ENCODE results near the gene GLYATL3.
"Not testable (repeated sequence)": the region's sequence is repeated elsewhere in the genome, so short reads cannot be mapped to it uniquely, and the experiment has no call there.

GLYATL3 gene

GRCh38 chr6:49499623-49500022, at the start of gene GLYATL3:
GLYATL3 (plus strand) TSS chr6:49499923; CDS start chr6:49511991, 12,068 bp downstream.
- no peaks in the 10 kb centered on the region for H3K4me1 ChIP-seq (ENCODE audit: control insufficient read depth, insufficient read depth, low read length)
- no peaks in the 10 kb centered on the region for H3K36me3 ChIP-seq (ENCODE audit: control insufficient read depth, insufficient read depth, low read length)
- no peaks in the 10 kb centered on the region for H3K27me3 ChIP-seq (ENCODE audit: control insufficient read depth, insufficient read depth, low read length)
- no peak within 1 kb of the TSS for H3K27ac ChIP-seq (ENCODE audit: low read depth, low read length)
- no peak within 1 kb of the TSS for H3K4me3 ChIP-seq (ENCODE audit: low read length)
- H3K9ac ChIP-seq (ENCODE audit: low read length) = no peak within 1 kb of the TSS

- Histone ChIP-seq H3K9ac (ENCODE audit: low read length) (no peak overlapping the region), H3K27me3 (ENCODE audit: control insufficient read depth, insufficient read depth, low read length) (no peaks in the 10 kb centered on the region), H3K4me1 (ENCODE audit: control insufficient read depth, insufficient read depth, low read length) (no peaks in the 10 kb centered on the region), H3K4me3 (ENCODE audit: low read length) (no peak overlapping the region), H3K36me3 (ENCODE audit: control insufficient read depth, insufficient read depth, low read length) (peaks cover 7% of the 10 kb centered on the region), H3K27ac (ENCODE audit: low read depth, low read length) (no peak overlapping the region)
These were observed 46.5 kb upstream of the GLYATL3 start for GRCh38 chr6:49453221-49453620.

GRCh38 chr6:49454787-49455709, 44.7 kb upstream of the GLYATL3 start:
- Histone ChIP-seq H3K9ac (ENCODE audit: low read length) (no peak overlapping the region), H3K4me3 (ENCODE audit: low read length) (no peak overlapping the region), H3K27ac (ENCODE audit: low read depth, low read length) (no peak overlapping the region), H3K36me3 (ENCODE audit: control insufficient read depth, insufficient read depth, low read length) (peaks cover 6% of the 10 kb centered on the region), H3K4me1 (ENCODE audit: control insufficient read depth, insufficient read depth, low read length) (no peaks in the 10 kb centered on the region), H3K27me3 (ENCODE audit: control insufficient read depth, insufficient read depth, low read length) (no peaks in the 10 kb centered on the region)

GRCh38 chr6:49457771-49458170, 42.0 kb upstream of the GLYATL3 start:
- no peaks in the 10 kb centered on the region for H3K27me3 ChIP-seq (ENCODE audit: control insufficient read depth, insufficient read depth, low read length)
- no peak overlapping the region for H3K4me3 ChIP-seq (ENCODE audit: low read length)
- H3K36me3 ChIP-seq (ENCODE audit: control insufficient read depth, insufficient read depth, low read length) = peaks cover 6% of the 10 kb centered on the region
- H3K4me1 ChIP-seq (ENCODE audit: control insufficient read depth, insufficient read depth, low read length) = peaks cover 3% of the 10 kb centered on the region
- no peak overlapping the region for H3K9ac ChIP-seq (ENCODE audit: low read length)
- no peak overlapping the region for H3K27ac ChIP-seq (ENCODE audit: low read depth, low read length)

GRCh38 chr6:49462071-49462470, 37.7 kb upstream of the GLYATL3 start:
- Histone ChIP-seq H3K36me3 (ENCODE audit: control insufficient read depth, insufficient read depth, low read length) (peaks cover 3% of the 10 kb centered on the region), H3K27me3 (ENCODE audit: control insufficient read depth, insufficient read depth, low read length) (no peaks in the 10 kb centered on the region), H3K4me3 (ENCODE audit: low read length) (peak overlapping the region; percentile 86), H3K9ac (ENCODE audit: low read length) (no peak overlapping the region), H3K27ac (ENCODE audit: low read depth, low read length) (no peak overlapping the region), H3K4me1 (ENCODE audit: control insufficient read depth, insufficient read depth, low read length) (peaks cover 7% of the 10 kb centered on the region)

- Histone ChIP-seq H3K27ac (ENCODE audit: low read depth, low read length) (peak overlapping the region; percentile 76), H3K36me3 (ENCODE audit: control insufficient read depth, insufficient read depth, low read length) (peaks cover 3% of the 10 kb centered on the region), H3K4me1 (ENCODE audit: control insufficient read depth, insufficient read depth, low read length) (peaks cover 7% of the 10 kb centered on the region), H3K27me3 (ENCODE audit: control insufficient read depth, insufficient read depth, low read length) (no peaks in the 10 kb centered on the region), H3K4me3 (ENCODE audit: low read length) (peak overlapping the region; percentile 86), H3K9ac (ENCODE audit: low read length) (peak overlapping the region; percentile 78)
These were observed 37.2 kb upstream of the GLYATL3 start for GRCh38 chr6:49462599-49462926.

- Histone ChIP-seq H3K27me3 (ENCODE audit: control insufficient read depth, insufficient read depth, low read length) (no peaks in the 10 kb centered on the region), H3K4me3 (ENCODE audit: low read length) (peak within 1 kb of the TSS; percentile 86), H3K9ac (ENCODE audit: low read length) (peak within 1 kb of the TSS; percentile 78), H3K4me1 (ENCODE audit: control insufficient read depth, insufficient read depth, low read length) (peaks cover 7% of the 10 kb centered on the region), H3K27ac (ENCODE audit: low read depth, low read length) (peak within 1 kb of the TSS; percentile 76), H3K36me3 (ENCODE audit: control insufficient read depth, insufficient read depth, low read length) (peaks cover 3% of the 10 kb centered on the region)
These were observed 36.7 kb upstream of the GLYATL3 start, which contains the start of the genes CENPQ and MMUT for GRCh38 chr6:49462927-49463611. CENPQ (plus strand) TSS chr6:49463370; CDS start chr6:49470177, 6,807 bp downstream. MMUT (minus strand) TSS chr6:49463253; CDS start chr6:49459466, 3,787 bp downstream.

GRCh38 chr6:49463612-49463967, 36.1 kb upstream of the GLYATL3 start:
- H3K27ac ChIP-seq (ENCODE audit: low read depth, low read length) = peak overlapping the region; percentile 64
- peak overlapping the region; percentile 64 for H3K9ac ChIP-seq (ENCODE audit: low read length)
- H3K36me3 ChIP-seq (ENCODE audit: control insufficient read depth, insufficient read depth, low read length) = peaks cover 3% of the 10 kb centered on the region
- peaks cover 7% of the 10 kb centered on the region for H3K4me1 ChIP-seq (ENCODE audit: control insufficient read depth, insufficient read depth, low read length)
- H3K27me3 ChIP-seq (ENCODE audit: control insufficient read depth, insufficient read depth, low read length) = no peaks in the 10 kb centered on the region
- peak overlapping the region; percentile 86 for H3K4me3 ChIP-seq (ENCODE audit: low read length)

- Histone ChIP-seq H3K9ac (ENCODE audit: low read length) (no peak overlapping the region), H3K4me1 (ENCODE audit: control insufficient read depth, insufficient read depth, low read length) (peaks cover 7% of the 10 kb centered on the region), H3K36me3 (ENCODE audit: control insufficient read depth, insufficient read depth, low read length) (peaks cover 3% of the 10 kb centered on the region), H3K27ac (ENCODE audit: low read depth, low read length) (no peak overlapping the region), H3K4me3 (ENCODE audit: low read length) (no peak overlapping the region), H3K27me3 (ENCODE audit: control insufficient read depth, insufficient read depth, low read length) (no peaks in the 10 kb centered on the region)
These were observed 35.0 kb upstream of the GLYATL3 start for GRCh38 chr6:49464691-49465090.

GRCh38 chr6:49468042-49468441, 31.7 kb upstream of the GLYATL3 start:
- Histone ChIP-seq H3K4me1 (ENCODE audit: control insufficient read depth, insufficient read depth, low read length) (peaks cover 4% of the 10 kb centered on the region), H3K27ac (ENCODE audit: low read depth, low read length) (no peak overlapping the region), H3K4me3 (ENCODE audit: low read length) (no peak overlapping the region), H3K9ac (ENCODE audit: low read length) (no peak overlapping the region), H3K27me3 (ENCODE audit: control insufficient read depth, insufficient read depth, low read length) (no peaks in the 10 kb centered on the region), H3K36me3 (ENCODE audit: control insufficient read depth, insufficient read depth, low read length) (no peaks in the 10 kb centered on the region)

- not testable (repeated sequence) for H3K36me3 ChIP-seq (ENCODE audit: control insufficient read depth, insufficient read depth, low read length); H3K4me3 ChIP-seq (ENCODE audit: low read length); H3K27ac ChIP-seq (ENCODE audit: low read depth, low read length); H3K27me3 ChIP-seq (ENCODE audit: control insufficient read depth, insufficient read depth, low read length); H3K9ac ChIP-seq (ENCODE audit: low read length); H3K4me1 ChIP-seq (ENCODE audit: control insufficient read depth, insufficient read depth, low read length)
These were observed 23.2 kb upstream of the GLYATL3 start for GRCh38 chr6:49476564-49476963.

- Histone ChIP-seq H3K27ac (ENCODE audit: low read depth, low read length) (no peak overlapping the region), H3K4me3 (ENCODE audit: low read length) (no peak overlapping the region), H3K4me1 (ENCODE audit: control insufficient read depth, insufficient read depth, low read length) (no peaks in the 10 kb centered on the region), H3K9ac (ENCODE audit: low read length) (no peak overlapping the region), H3K27me3 (ENCODE audit: control insufficient read depth, insufficient read depth, low read length) (no peaks in the 10 kb centered on the region), H3K36me3 (ENCODE audit: control insufficient read depth, insufficient read depth, low read length) (no peaks in the 10 kb centered on the region)
These were observed 20.3 kb upstream of the GLYATL3 start for GRCh38 chr6:49479308-49479970.

Data from rectal smooth muscle tissue (tissue), 1 donor.